Measurements from ENCODE around the gene JSRP1. TPM values are rescaled to one million over a fixed set of nuclear protein-coding genes. Genes with fewer than 3 reads are reported as not detected.
"Not testable (repeated sequence)": the region's sequence is repeated elsewhere in the genome, so short reads cannot be mapped to it uniquely, and the experiment has no call there.

The JSRP1 gene
- total RNA-seq, 1 donor from 2014 or later, result not detected

DNA sequence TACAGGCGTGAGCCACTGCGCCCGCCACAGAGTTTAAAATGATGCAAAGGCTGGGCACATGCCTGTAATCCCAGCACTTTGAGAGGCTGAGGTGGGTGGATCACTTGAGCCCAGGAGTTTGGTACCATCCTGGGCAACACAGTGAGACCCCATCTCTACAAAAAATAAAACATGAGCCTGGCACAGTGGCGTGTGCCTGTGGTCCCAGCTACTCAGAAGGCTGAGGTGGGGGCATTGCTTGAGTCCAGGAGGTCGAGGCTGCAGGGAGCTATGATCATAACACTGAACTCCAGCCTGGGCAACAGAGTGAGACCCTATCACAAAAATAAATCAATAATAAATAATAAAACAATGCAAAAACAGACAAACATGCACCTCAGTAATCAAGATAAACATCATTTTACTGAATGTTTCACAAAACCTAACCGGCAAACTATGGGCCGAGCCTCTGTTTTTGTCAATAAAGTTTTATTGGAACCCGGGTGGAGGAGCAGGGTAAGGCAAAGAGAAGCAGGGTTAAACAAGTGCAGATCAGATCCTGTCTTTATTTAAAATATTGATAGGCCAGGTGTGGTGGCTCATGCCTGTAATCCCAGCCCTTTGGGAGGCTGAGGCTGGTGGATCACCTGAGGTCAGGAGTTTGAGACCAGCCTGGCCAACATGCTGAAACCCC, 27.8 kb upstream of the JSRP1 start:
- intact Hi-C loops (cut with DNase I), result no loop called here
- ATAC-seq (no peak), DNase-seq (ENCODE audit: missing footprints) (peak; percentile 27)

DNA sequence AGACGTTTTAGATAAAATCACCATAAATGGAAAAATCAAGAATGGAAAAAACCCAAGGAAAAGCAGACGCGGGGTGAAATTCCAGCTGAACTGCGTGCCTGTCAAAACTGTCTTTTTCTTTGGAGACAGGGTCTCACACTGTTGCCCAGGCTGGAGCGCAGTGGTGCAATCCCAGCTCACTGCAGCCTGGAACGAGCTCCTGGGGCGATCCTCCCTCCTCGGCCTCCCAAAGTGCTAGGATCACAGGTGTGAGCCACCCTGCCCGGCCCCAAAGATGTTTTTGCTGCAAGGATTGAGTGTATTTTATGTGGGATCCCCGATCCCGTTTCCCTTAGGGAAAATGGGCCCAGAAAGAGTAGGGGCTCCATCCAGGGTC, 26.6 kb upstream of the JSRP1 start:
- DNase-seq (ENCODE audit: missing footprints) (no peak), ATAC-seq (no peak)
- intact Hi-C loops (cut with DNase I), result no loop called here

DNA sequence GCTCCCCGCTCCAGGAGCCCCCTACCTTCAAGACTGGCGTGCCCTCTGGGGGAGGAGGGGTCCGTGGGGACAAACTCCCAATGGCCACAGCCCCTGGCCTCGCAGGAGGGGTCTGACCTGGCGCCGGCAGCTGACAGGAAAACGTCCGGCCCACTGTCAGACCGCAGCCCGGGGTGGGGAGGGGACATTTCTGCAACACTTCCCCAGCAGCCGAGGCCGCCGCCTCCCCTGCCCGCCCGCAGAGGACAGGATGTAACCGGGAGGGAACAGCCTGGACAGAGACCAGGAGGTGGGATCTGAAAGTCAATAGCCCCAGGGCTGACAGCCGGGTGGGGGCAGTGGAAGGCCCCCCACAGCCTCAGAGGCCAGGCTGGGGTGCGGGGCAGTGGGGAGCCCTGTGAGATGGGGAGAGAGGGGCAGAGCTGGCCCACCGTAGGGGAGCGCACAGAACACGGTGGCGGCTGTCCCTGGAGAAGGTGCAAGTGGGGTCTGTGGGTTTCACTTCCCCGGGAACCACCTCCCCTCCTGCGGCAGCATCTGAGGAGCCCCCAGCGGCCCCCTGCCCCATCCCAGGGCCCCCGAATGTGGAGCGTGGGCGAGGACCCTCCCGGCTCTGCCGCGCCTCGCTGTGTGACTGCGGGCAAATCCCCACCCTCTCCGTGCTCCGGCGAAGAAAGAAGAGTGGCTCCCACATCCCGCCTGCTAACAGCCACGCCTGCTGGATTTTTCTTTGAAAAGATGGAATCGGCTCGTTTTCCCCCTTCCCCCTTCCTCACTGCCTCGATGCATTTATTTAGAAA, 26.0 kb upstream of the JSRP1 start, which contains the start of gene PEAK3:
Gene PEAK3, minus strand, starts transcription at position 114 of the 800 bp plus-strand sequence. CDS start 1,244 bp downstream, outside the sequence.
- intact Hi-C loops (cut with DNase I), result no loop called here
- DNase-seq (ENCODE audit: missing footprints) (peak; percentile 95), ATAC-seq (peak; percentile 82)

DNA sequence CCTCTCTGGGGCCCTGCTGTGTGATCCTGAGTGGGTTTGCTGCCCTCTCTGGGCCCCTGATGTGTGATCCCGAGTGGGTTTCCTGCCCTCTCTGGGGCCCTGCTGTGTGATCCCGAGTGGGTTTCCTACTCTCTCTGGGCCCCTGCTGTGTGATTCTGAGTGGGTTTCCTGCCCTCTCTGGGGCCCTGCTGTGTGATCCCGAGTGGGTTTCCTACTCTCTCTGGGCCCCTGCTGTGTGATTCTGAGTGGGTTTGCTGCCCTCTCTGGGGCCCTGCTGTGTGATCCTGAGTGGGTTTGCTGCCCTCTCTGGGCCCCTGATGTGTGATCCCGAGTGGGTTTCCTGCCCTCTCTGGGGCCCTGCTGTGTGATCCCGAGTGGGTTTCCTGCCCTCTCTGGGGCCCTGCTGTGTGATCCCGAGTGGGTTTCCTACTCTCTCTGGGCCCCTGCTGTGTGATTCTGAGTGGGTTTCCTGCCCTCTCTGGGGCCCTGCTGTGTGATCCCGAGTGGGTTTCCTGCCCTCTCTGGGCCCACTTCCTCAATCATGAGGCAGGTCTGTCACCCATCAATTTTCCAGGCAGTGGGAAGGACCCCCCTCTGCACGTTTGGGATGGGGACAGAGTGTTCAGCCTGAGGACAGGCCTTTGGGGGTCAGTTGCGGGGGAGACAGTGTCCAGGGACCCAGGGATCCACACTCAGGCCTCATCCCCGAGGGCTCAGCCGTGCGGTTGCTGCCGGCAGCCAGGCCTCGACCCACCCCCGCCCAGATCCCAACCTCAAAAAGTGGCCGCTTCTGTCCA, 25.2 kb upstream of the JSRP1 start:
- DNase-seq (ENCODE audit: missing footprints), result peak; percentile 62
- ATAC-seq; intact Hi-C loops (cut with DNase I): not testable (repeated sequence)

DNA sequence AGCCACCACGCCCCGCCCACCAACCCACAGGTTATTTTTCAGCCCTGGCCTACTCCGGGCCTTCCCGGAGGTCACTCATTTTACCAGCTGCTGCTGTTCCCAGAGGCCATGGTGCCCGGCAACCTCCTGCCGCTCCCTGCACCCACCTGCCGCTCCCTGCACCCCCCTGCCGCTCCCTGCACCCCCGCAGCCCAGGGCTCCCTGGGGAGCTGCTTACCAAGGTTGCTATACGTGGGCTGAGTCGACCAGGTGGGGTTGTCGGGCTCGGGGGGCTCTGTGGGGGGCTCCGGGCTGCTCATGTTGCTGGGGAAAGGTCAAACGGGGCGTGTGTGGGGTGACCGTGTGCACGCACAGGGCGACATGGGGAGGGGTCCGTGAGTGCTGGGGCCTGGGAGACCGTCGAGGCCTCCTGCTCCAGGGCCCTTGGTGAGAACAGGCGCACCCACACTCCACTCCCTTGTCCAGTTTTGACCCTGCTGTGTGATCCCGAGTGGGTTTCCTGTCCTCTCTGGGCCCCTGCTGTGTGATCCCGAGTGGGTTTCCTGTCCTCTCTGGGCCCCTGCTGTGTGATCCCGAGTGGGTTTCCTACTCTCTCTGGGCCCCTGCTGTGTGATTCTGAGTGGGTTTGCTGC, 24.5 kb upstream of the JSRP1 start:
- intact Hi-C loops (cut with DNase I), result no loop called here

DNA sequence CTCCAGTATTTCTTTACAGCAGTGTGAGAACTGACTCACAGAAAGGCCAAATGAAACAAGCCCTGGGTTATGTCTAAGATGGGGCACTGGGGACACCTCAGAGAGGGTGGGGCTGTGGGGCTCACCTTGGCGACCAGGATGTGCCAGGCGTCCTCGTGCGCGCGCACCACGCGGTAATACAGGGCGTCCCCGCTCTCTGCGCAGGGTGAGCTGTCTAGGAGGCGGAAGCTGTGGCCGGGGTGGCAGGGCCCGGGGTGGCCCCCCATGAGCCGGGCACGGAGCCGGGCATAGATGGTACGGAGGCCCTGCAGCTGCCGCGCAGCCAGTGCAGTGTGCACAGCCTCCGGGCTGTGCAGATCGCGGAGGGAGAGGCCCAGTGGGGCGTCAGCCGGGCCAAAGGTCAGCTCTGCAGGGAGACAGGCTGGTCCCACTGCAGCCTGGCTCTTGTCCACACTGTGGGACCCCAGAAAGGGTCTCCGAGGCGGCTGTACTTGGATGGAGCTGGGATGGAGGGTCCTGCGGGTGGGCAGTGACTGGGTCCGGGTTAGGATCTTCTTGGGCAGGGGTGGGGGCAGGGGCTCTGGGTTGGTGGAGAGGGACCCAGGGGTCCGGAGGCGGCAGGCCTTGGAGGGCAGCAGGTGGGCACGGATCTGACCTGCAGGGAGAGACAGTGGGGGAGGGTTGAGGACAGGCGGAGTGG, 22.4 kb upstream of the JSRP1 start:
- intact Hi-C loops (cut with DNase I), result no loop called here
- no peak for ATAC-seq
- DNase-seq (ENCODE audit: missing footprints), result peak; percentile 41

More for the DNA sequence above, 24.5 kb upstream of the JSRP1 start:
- ATAC-seq, result no peak
- peak; percentile 47 for DNase-seq (ENCODE audit: missing footprints)

DNA sequence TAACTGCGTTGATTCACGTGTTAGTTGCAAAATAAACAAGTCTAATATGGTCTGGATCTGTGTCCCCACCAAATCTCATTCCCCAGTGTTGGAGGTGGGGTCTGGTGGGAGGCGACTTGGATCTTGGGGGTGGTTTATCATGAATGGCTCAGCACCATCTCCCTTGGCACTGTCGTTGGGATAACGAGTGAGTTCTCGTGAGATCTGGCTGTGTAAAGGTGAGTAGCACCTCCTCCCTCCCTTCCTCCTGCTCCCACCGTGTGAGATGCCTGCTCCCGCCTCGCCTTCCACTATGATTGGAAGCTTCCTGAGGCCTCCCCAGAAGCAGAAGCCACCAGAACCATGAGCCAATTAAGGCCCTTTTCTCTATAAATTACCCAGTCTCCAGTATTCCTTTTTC, 20.9 kb upstream of the JSRP1 start:
- intact Hi-C loops (cut with DNase I), result no loop called here
- DNase-seq (ENCODE audit: missing footprints) (peak; percentile 37), ATAC-seq (no peak)

DNA sequence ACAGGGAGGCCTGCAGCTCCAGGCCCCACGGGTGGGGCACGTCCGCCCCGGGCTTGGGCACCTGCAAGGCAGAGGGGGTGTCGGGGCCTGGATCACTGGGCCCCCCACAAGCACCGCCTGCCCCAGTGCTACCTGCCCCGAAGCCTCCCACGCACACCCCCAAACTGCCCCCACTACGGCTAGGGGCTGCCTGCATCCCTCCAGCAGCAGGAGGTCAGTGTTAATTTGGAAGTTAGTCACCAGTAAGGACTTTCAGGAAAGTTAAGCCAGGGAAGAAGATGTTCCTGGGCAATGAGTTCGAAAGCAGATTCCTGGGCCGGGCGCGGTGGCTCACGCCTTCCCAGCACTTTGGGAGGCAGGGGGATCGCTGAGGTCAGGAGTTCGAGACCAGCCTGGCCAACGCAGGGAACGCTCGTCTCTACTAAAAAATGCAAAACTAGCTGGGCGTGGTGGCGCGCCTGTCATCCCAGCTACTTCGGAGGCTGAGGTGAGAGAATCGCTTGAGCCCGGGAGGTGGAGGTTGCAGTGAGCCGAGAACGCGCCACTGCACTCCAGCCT, 20.3 kb upstream of the JSRP1 start:
- ATAC-seq (no peak), DNase-seq (ENCODE audit: missing footprints) (peak; percentile 50)
- intact Hi-C loops (cut with DNase I), result no loop called here

DNA sequence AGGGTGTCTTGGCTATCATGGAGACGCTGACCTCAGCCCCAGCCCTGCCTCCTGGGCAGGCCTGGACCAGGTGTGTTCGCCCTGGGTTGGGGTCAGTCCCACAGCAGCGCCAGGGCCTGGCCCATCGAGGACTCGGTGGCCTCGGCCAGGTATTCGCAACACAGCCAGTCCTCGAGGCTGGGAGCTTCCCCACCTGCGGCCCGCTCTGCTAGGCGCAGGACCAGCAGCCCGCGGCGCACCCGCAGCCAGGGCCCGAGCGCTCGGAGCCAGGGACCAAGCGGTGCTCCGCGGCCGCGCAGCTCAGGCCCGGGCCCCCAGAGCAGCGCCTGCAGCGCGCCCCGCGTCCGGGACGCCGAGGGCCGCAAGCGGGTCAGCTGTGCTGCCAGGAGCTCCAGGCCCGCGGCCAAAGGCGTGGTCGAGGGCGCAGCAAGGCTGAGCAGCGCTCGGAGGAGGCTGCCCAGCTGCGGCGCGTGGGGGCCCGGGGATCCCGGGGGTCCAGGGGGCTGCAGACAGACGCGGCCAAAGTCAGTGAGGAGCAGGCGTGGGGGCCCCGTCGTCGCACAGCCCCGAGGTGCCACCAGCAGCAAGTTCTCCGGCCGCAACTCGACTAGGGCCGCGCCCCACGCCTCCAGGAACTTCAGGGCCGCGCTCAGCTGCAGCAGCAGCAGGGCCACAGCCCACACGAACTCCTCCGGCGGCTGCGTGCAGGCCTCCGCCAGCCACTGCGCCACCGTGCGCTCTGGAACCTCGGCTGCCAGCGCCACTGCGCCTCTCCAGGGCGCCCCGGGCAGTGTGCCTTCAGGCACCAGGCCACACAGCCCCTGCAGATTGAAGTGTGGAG, 19.6 kb upstream of the JSRP1 start:
- ATAC-seq, result peak; percentile 26
- peak; percentile 77 for DNase-seq (ENCODE audit: missing footprints)

DNA sequence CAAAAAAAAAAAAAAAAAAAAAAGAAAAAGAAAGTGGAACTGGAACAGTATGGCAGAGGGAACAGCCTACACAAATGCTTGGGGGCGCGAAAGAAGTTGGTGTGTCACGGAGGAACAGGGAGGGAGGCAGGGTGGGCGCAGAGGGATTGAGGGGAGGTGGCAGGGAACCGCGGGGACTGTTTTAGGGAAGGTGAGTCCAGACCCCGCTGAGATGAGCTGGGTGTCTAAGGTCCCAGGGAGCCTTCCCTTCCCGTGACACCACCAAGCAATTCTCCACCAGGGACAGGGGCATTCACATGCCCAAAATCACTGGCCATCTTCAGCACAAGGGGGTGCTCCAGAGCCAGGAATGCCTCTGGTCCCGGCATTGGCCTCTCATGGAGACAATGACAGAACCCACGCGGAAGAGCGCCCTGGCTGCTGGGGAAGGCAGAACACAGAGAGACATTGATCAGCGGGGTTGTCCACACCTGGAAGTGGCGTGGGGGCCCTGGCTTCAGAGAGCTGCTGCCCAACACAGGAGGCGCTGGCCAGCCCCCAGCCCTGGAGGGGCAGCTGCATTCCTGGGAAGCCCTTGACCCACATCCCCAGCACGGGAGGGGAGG, 18.8 kb upstream of the JSRP1 start:
- DNase-seq (ENCODE audit: missing footprints), result peak; percentile 84
- no peak for ATAC-seq
- intact Hi-C loops (cut with DNase I), result loop anchor here (1.0 to 2.0 kb wide), 3 partner anchors 42 to 121 kb away; no protein-coding TSS in a partner anchor

More for the DNA sequence above, 19.6 kb upstream of the JSRP1 start:
- intact Hi-C loops (cut with DNase I), result loop anchor here (2.0 kb wide), 2 partner anchors 41 to 115 kb away; no protein-coding TSS in a partner anchor

DNA sequence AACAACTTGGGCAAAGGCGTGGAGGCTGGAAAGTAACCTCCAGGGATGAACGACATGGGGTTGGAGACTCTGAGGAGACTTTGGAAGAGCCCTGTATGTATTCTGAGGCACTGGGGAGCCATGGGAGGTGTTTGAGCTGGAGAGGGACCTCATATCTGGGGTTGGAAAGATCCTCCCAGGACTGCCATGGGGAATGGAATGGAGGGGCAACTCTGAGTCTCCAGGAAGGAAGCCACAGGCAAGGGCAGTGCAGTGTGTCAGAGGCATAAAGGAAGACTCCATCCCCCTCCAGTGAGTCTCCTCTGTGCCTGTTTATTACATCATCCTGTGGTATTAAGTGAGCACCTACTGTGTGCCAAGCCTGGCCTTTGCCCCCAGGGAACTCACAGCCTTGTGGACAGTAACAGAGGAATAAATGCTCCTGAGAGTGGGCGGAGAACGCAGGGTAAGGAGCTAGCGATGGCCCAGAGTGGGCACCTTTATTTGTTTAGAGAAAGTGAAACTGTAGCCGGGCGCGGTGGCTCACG, 18.0 kb upstream of the JSRP1 start:
- intact Hi-C loops (cut with DNase I), result loop anchor here (1.0 to 2.0 kb wide), 3 partner anchors 43 to 120 kb away; no protein-coding TSS in a partner anchor
- no peak for ATAC-seq
- peak; percentile 53 for DNase-seq (ENCODE audit: missing footprints)

DNA sequence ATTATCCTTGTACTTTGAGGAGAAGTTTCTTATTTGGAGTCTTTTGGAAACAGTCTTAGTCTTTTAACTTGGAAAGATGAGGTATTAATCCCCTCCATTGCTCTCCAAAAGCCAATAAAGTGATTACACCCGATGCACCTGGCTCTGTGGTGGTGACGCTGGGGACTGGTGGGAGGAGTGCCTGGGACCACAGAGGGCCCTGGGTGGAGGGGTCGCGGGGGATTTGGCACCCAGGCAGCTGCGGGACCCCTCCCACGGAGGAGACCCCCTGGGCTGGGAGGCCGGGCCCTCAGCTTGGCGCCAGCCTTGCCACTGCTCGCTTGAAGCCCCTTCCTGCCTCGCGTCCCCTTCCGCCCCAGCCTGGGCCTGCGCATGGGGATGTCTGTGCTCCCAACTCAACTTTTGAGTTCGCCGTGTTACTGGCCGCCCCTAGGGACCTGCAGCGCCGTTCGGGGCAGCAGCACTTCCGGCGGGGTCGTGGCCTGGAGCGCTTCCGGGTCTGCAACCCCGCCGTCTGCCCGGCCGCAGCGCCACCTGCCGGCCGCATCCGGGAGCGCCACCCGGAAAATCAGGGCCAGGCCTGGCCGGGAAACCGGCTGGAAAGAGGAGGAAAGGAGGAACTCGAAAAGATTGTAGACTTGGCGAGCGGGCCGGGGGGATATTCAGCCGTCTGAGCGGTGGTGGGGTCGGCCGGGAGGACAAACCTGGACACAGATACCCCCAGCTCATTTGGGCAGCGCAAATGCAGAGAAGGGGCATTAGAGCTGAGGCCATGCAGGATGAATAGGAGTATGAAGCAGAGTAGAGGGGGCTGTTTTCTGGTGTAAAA, 17.4 kb upstream of the JSRP1 start:
- DNase-seq (ENCODE audit: missing footprints) (peak; percentile 88), ATAC-seq (peak; percentile 7)
- intact Hi-C loops (cut with DNase I), result loop anchor here (1.0 to 2.0 kb wide), 4 partner anchors 37 to 119 kb away; partner anchors contain the start of genes PLEKHJ1 and SF3A2

DNA sequence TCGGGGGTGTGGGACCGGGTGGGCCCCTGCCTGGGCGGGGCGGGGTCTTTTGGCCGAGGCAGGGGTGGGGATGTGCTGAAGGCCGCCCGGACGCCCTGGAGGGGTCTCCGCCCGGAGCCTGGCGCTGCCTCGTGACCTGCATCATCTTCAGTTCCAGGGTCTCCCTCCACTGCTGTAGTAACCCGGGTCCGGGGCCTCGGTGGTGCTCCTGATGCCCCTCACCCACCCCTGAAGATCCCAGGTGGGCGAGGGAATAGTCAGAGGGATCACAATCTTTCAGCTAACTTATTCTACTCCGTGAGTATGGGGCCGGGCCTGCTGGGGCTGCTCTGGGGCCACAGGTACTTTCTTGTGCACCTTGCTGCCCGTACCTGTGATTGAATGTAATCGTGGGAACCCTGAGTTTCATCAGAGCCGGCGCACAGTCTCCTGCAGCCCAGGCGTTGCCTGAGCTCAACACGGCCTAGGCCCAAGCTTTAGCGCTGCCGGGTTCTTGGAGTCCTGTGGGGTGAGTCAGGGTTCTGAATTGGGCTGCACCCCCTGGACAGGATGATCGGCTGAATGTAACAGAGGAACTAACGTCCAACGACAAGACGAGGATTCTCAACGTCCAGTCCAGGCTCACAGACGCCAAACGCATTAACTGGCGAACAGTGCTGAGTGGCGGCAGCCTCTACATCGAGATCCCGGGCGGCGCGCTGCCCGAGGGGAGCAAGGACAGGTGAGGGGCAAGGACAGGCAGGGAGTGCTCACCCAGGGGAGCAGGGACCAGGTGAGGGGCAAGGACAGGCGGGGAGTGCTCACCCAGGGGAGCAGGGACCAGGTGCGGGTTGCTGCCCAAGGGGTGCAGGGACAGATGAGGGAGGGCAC, 15.3 kb upstream of the JSRP1 start:
- DNase-seq (ENCODE audit: missing footprints) (no peak), ATAC-seq (no peak)
- intact Hi-C loops (cut with DNase I), result loop anchor here (2.0 kb wide), 1 partner anchor 121 kb away; the partner anchor contains the start of gene AP3D1

Data from Right ventricle myocardium inferior (tissue), 1 donor.